ENCODE data around the gene SLC8A1.

GRCh38 chr2:40242315-40242714 is 209.6 kb downstream of the SLC8A1 start:
- TF ChIP-seq CTCF (IDR thresholded peaks at IDR 0.05) (no peak), POLR2A (IDR thresholded peaks at IDR 0.05) (no peak)
